Ovary (tissue), 9 donors: ENCODE measurements around the gene BFSP2. TPM values are rescaled to one million over a fixed set of nuclear protein-coding genes. Genes with fewer than 3 reads are reported as not detected.

ENCODE experiments used
- DNase-seq, 5 donors: peaks; one replicate each; pipeline ENCODE4 v3.0.0-alpha.2; 2019 to 2020
- H3K27ac ChIP-seq, 2 donors: fragments of 200-600 bp; one replicate each; pipeline versions ENCODE4 v1.5.1 to v1.8.0; 2019 to 2022
- H3K27me3 ChIP-seq: fragments of 200-600 bp; one replicate; pipeline ENCODE4 v1.8.0; 2022
- H3K36me3 ChIP-seq: fragments of 200-600 bp; sonication (generic); one replicate; pipeline ENCODE4 v1.5.1; 2019
- H3K4me1 ChIP-seq: one replicate; pipeline ENCODE4 v1.8.1; 2013; ENCODE audit warnings: mild to moderate bottlenecking, moderate library complexity; ENCODE audit not compliant: insufficient read depth
- H3K4me3 ChIP-seq: fragments of 200-600 bp; sonication (generic); one replicate; pipeline ENCODE4 v1.5.1; 2017
- H3K9me3 ChIP-seq, 2 donors: fragments of 200-600 bp in 1 of 2; sonication (generic) in 1 of 2; one replicate each; pipeline versions ENCODE4 v1.5.1 to v1.8.1; 2013 to 2019; ENCODE audit warnings: mild to moderate bottlenecking in 1 of 2, moderate library complexity in 1 of 2
- CTCF ChIP-seq, 3 donors: fragments of 450-650 bp in 2 of 3; fragments of 200-600 bp in 1 of 3; IDR thresholded peaks; one replicate each; pipeline versions ENCODE4 v1.5.1 to v1.8.0; 2016 to 2022; ENCODE audit warnings: antibody characterized with exemption in 3 of 3, mild to moderate bottlenecking in 1 of 3
- EP300 ChIP-seq: sonication (generic); formaldehyde crosslinking; IDR thresholded peaks from one replicate; pipeline ENCODE4 v1.6.1; 2017; ENCODE audit warnings: antibody characterized with exemption
- POLR2A ChIP-seq: fragments of 450-650 bp; IDR thresholded peaks from one replicate; pipeline ENCODE4 v1.6.1; 2017; ENCODE audit warnings: antibody characterized with exemption, mild to moderate bottlenecking, moderate library complexity
- WGBS, 3 donors: extraction: QIAGEN DNeasy Blood & Tissue Kit in 1 of 3; methylation state at CpG; one replicate each; pipeline versions ENCODE4 v1.1.5 to v1.1.7; 2013 to 2017; 5-methylcytosine and 5-hydroxymethylcytosine counted together
- intact Hi-C, 4 donors: fragments of 100-400 bp; cut with DNase I; formaldehyde crosslinking; loops; one replicate each; pipeline versions ENCODE4 v1.11.0 to v1.15.1; 2022 to 2023
- polyA plus RNA-seq, 2 donors: library from polyadenylated mRNA; stranded (reverse); fragments of 200-250 nt in 1 of 2; fragments of 350-450 nt in 1 of 2; fragmentation: Illumina TruSeq in 1 of 2; extraction: RNeasy Lipid Tissue Mini Kit (QIAGEN cat#74804) in 1 of 2; gene quantifications; one replicate each; pipeline ENCODE4 v1.2.3, GENCODE V29; 2013 to 2014
- total RNA-seq, 7 donors: library from RNA; depleted of rRNA in 2 of 7; stranded (reverse); fragments of >200 nt in 2 of 7; fragmentation: NEBNext Ultra II Directional in 3 of 7; extraction: Animal tissue kit (Norgen Biotek cat#: 25700) in 3 of 7; gene quantifications; one replicate each; pipeline versions ENCODE4 v1.1.0 to v1.2.4, GENCODE V29; 2016 to 2023
- donor health status: DM: no; HTN: no; CAD: no; lungs with moderate emphysema.
- donor health status: DM: no; HTN: no; CAD: no.
- donor health status: Bipolar disorder and iron deficiency.
- donor health status: DM: yes; HTN: yes; CAD: no.
- donor health status: DM: no; HTN: no; CAD: no.
- donor health status: DM: yes; HTN: yes; CAD: no.

BFSP2 gene
- total and polyA plus RNA-seq, 9 donors: not detected

GRCh38 chr3:133466531-133467386 is 66.9 kb downstream of the BFSP2 start:
- intact Hi-C loops: no loop called here
- Histone ChIP-seq H3K27ac (no peak overlapping the region), H3K27me3 (no peaks in the 10 kb centered on the region), H3K36me3 (no peaks in the 10 kb centered on the region), H3K9me3 (no peaks in the 10 kb centered on the region), H3K4me3 (no peak overlapping the region), H3K4me1 (peaks cover 3% of the 10 kb centered on the region)
- WGBS, 3 donors: 76 to 80% (median 78%) methylated on average over 12 of the region's 12 CpGs
- no peak for DNase-seq
- TF ChIP-seq POLR2A (no peak), EP300 (no peak), CTCF (IDR thresholded peaks at IDR 0.05) (no peak)

GRCh38 chr3:133467780-133468179 is 67.9 kb downstream of the BFSP2 start:
- Histone ChIP-seq H3K4me1 (peaks cover 3% of the 10 kb centered on the region), H3K9me3 (no peaks in the 10 kb centered on the region), H3K27me3 (no peaks in the 10 kb centered on the region), H3K36me3 (no peaks in the 10 kb centered on the region), H3K27ac (no peak overlapping the region), H3K4me3 (no peak overlapping the region)
- WGBS, 3 donors: 91 to 97% (median 96%) methylated on average over 2 of the region's 2 CpGs
- no peak for TF ChIP-seq EP300
- no peak for TF ChIP-seq POLR2A
- TF ChIP-seq CTCF (IDR thresholded peaks at IDR 0.05): no peak
- intact Hi-C loops: no loop called here
- DNase-seq: no peak

GRCh38 chr3:133468251-133468721 is 68.4 kb downstream of the BFSP2 start:
- Histone ChIP-seq H3K4me3 (no peak overlapping the region), H3K4me1 (peaks cover 3% of the 10 kb centered on the region), H3K36me3 (no peaks in the 10 kb centered on the region), H3K27me3 (no peaks in the 10 kb centered on the region), H3K27ac (no peak overlapping the region), H3K9me3 (no peaks in the 10 kb centered on the region)
- WGBS, 3 donors: 68 to 73% (median 71%) methylated on average over 3 of the region's 3 CpGs
- DNase-seq: no peak
- intact Hi-C loops: no loop called here
- TF ChIP-seq POLR2A (no peak), CTCF (IDR thresholded peaks at IDR 0.05) (no peak), EP300 (no peak)

- intact Hi-C loops: no loop called here
- Histone ChIP-seq H3K9me3 (no peaks in the 10 kb centered on the region), H3K27me3 (no peaks in the 10 kb centered on the region), H3K4me3 (no peak overlapping the region), H3K4me1 (peaks cover 3% of the 10 kb centered on the region), H3K36me3 (no peaks in the 10 kb centered on the region), H3K27ac (no peak overlapping the region)
- 78 to 80% (median 79%) methylated on average over 7 of the region's 7 CpGs for WGBS, 3 donors
- TF ChIP-seq EP300: no peak
- TF ChIP-seq CTCF (IDR thresholded peaks at IDR 0.05): no peak
- TF ChIP-seq POLR2A: no peak
- no peak for DNase-seq
Observed at GRCh38 chr3:133469140-133469731, 69.4 kb downstream of the BFSP2 start.
